LNCaP clone FGC (cell line): ENCODE results near the gene MACROD1.
A peak's percentile ranks its signal among the peaks of the same experiment; 100 is the strongest.

ENCODE experiments used
- DNase-seq: peaks from one replicate; pipeline ENCODE4 v3.0.0-alpha.2; 2011; ENCODE audit warnings: low read depth
- H3K4me3 ChIP-seq: 2 replicates; pipeline ENCODE4 v1.5.1; 2011; ENCODE audit warnings: mild to moderate bottlenecking, low read depth, low read length, control low read depth
- CTCF ChIP-seq: IDR thresholded peaks from 2 replicates; pipeline ENCODE4 v1.5.1; 2012; ENCODE audit warnings: mild to moderate bottlenecking; ENCODE audit not compliant: control insufficient read depth, insufficient read depth; ENCODE audit errors: extremely low read depth

MACROD1 gene

GRCh38 chr11:64207256-64208085, 41.6 kb upstream of the MACROD1 start:
- H3K4me3 ChIP-seq, result no peak overlapping the region
- no peak for TF ChIP-seq CTCF
- DNase-seq, result no peak

- no peak for DNase-seq
- TF ChIP-seq CTCF, result no peak
- H3K4me3 ChIP-seq, result no peak within 1 kb of the TSS
Observed at GRCh38 chr11:64206457-64207255, 40.7 kb upstream of the MACROD1 start, which contains the start of gene FERMT3. Gene FERMT3 (plus strand): TSS chr11:64206721. CDS start chr11:64207365, 644 bp downstream.

- TF ChIP-seq CTCF, result peak; percentile 74
- DNase-seq, result peak; percentile 52
- no peak overlapping the region for H3K4me3 ChIP-seq
Observed at GRCh38 chr11:64204464-64204989, 38.6 kb upstream of the MACROD1 start.

- no peak for DNase-seq
- no peak for TF ChIP-seq CTCF
Observed at GRCh38 chr11:64204080-64204440, 38.1 kb upstream of the MACROD1 start.

GRCh38 chr11:64203421-64204079, 37.6 kb upstream of the MACROD1 start:
- no peak for DNase-seq
- no peak overlapping the region for H3K4me3 ChIP-seq
- TF ChIP-seq CTCF, result no peak

More at GRCh38 chr11:64204080-64204440, 38.1 kb upstream of the MACROD1 start:
- no peak overlapping the region for H3K4me3 ChIP-seq

- no peak overlapping the region for H3K4me3 ChIP-seq
- no peak for DNase-seq
- no peak for TF ChIP-seq CTCF
Observed at GRCh38 chr11:64202992-64203391, 37.1 kb upstream of the MACROD1 start.
